Upper lobe of right lung (tissue), 1 donor: Measurements from ENCODE around the gene FITM2. TPM values are rescaled to one million over a fixed set of nuclear protein-coding genes. Genes with fewer than 3 reads are reported as not detected.
"Not testable (repeated sequence)": the region's sequence is repeated elsewhere in the genome, so short reads cannot be mapped to it uniquely, and the experiment has no call there.

Experiments used
- ATAC-seq: fragments of 200-7000 bp; cut with Tn5 transposase; one replicate; pipeline ENCODE4 v1.9.1; 2020; ENCODE audit warnings: mild to moderate bottlenecking, moderate library complexity
- DNase-seq: peaks from one replicate; pipeline ENCODE4 v3.0.0-alpha.2; 2020
- H3K27ac ChIP-seq: fragments of 200-600 bp; one replicate; pipeline ENCODE4 v1.8.0; 2022
- H3K27me3 ChIP-seq: fragments of 200-600 bp; one replicate; pipeline ENCODE4 v1.8.0; 2022; ENCODE audit warnings: mild to moderate bottlenecking
- H3K36me3 ChIP-seq: fragments of 200-600 bp; one replicate; pipeline ENCODE4 v1.8.0; 2022
- H3K4me1 ChIP-seq: fragments of 200-600 bp; one replicate; pipeline ENCODE4 v1.8.0; 2022
- H3K4me3 ChIP-seq: fragments of 200-600 bp; one replicate; pipeline ENCODE4 v1.8.0; 2022; ENCODE audit warnings: mild to moderate bottlenecking
- H3K9me3 ChIP-seq: fragments of 200-600 bp; one replicate; pipeline ENCODE4 v1.8.0; 2022
- intact Hi-C: fragments of 100-400 bp; cut with DNase I; formaldehyde crosslinking; loops from one replicate; pipeline ENCODE4 v1.11.0; 2022
- total RNA-seq: library from RNA; stranded (reverse); fragmentation: NEBNext Ultra II Directional; extraction: Animal tissue kit (Norgen Biotek cat#: 25700); gene quantifications from one replicate; pipeline ENCODE4 v1.2.1, GENCODE V29; 2021
- TF ChIP-seq, protein P1 (sequence below): fragments of 200-600 bp; IDR thresholded peaks from one replicate; pipeline ENCODE4 v1.8.0; 2022; ENCODE audit warnings: antibody characterized with exemption
- donor health status: DM: no; HTN: yes; CAD: no; lungs with severe emphysema.

Gene FITM2
- total RNA-seq, 1 donor from 2014 or later = 12.6 TPM

- DNase-seq = no peak
- Histone ChIP-seq H3K4me1 (peaks cover 5% of the 10 kb centered on the region), H3K4me3 (no peak overlapping the region), H3K27ac (no peak overlapping the region), H3K27me3 (peaks cover 39% of the 10 kb centered on the region), H3K9me3 (no peaks in the 10 kb centered on the region), H3K36me3 (no peaks in the 10 kb centered on the region)
- TF ChIP-seq, protein P1, sequence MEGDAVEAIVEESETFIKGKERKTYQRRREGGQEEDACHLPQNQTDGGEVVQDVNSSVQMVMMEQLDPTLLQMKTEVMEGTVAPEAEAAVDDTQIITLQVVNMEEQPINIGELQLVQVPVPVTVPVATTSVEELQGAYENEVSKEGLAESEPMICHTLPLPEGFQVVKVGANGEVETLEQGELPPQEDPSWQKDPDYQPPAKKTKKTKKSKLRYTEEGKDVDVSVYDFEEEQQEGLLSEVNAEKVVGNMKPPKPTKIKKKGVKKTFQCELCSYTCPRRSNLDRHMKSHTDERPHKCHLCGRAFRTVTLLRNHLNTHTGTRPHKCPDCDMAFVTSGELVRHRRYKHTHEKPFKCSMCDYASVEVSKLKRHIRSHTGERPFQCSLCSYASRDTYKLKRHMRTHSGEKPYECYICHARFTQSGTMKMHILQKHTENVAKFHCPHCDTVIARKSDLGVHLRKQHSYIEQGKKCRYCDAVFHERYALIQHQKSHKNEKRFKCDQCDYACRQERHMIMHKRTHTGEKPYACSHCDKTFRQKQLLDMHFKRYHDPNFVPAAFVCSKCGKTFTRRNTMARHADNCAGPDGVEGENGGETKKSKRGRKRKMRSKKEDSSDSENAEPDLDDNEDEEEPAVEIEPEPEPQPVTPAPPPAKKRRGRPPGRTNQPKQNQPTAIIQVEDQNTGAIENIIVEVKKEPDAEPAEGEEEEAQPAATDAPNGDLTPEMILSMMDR = no peak
- intact Hi-C loops = no loop called here
- ATAC-seq = no peak
Observed at GRCh38 chr20:44331201-44331600, 20.2 kb upstream of the FITM2 start.

DNA sequence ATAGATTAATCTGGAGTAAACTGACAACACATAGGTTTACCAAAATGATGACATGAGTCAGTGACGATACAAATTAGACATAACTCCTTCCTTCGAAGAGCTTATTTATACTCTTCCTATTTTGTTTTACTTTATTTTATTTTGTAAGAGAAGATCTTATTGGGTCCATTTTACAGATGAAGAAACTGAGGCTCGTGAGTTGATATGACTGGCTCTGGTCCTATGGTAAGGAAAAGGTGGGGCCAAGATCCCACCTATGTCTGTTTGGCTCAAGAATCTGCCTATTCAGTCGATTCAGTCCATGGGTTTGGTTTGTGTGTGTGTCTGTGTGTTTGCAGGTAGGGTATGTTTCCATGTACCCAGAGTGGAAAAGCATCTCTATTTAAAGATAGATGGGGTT lies 17.4 kb upstream of the FITM2 start:
- Histone ChIP-seq H3K4me3 (no peak overlapping the region), H3K36me3 (no peaks in the 10 kb centered on the region), H3K27ac (no peak overlapping the region), H3K27me3 (peaks cover 37% of the 10 kb centered on the region), H3K9me3 (no peaks in the 10 kb centered on the region), H3K4me1 (peaks cover 5% of the 10 kb centered on the region)
- ATAC-seq = no peak
- DNase-seq = no peak
- TF ChIP-seq, protein P1 = no peak
- intact Hi-C loops = no loop called here

GRCh38 chr20:44327748-44328147 lies 16.7 kb upstream of the FITM2 start:
- ATAC-seq, H3K4me1 ChIP-seq, intact Hi-C loops, H3K9me3 ChIP-seq, H3K4me3 ChIP-seq, H3K36me3 ChIP-seq, H3K27ac ChIP-seq: not testable (repeated sequence)
- peaks cover 37% of the 10 kb centered on the region for H3K27me3 ChIP-seq
- DNase-seq = peak; percentile 6

- TF ChIP-seq, protein P1 = no peak
- H3K9me3 ChIP-seq = no peaks in the 10 kb centered on the region
- peak; percentile 45 for ATAC-seq
- H3K36me3 ChIP-seq = no peaks in the 10 kb centered on the region
- intact Hi-C loops = no loop called here
- peaks cover 36% of the 10 kb centered on the region for H3K27me3 ChIP-seq
- H3K4me1 ChIP-seq = peaks cover 5% of the 10 kb centered on the region
- peak overlapping the region; percentile 25 for H3K4me3 ChIP-seq
- DNase-seq = peak; percentile 60
- no peak overlapping the region for H3K27ac ChIP-seq
Observed at GRCh38 chr20:44326391-44327159, 15.6 kb upstream of the FITM2 start.

- intact Hi-C loops = no loop called here
- H3K4me3 ChIP-seq = no peak overlapping the region
- H3K36me3 ChIP-seq = no peaks in the 10 kb centered on the region
- DNase-seq (no peak), ATAC-seq (peak; percentile 31)
- peaks cover 5% of the 10 kb centered on the region for H3K4me1 ChIP-seq
- no peak overlapping the region for H3K27ac ChIP-seq
- peaks cover 22% of the 10 kb centered on the region for H3K27me3 ChIP-seq
- TF ChIP-seq, protein P1 = no peak
- H3K9me3 ChIP-seq = no peaks in the 10 kb centered on the region
Observed at GRCh38 chr20:44324343-44324742, 13.3 kb upstream of the FITM2 start.

GRCh38 chr20:44319839-44320422 lies 8.9 kb upstream of the FITM2 start:
- TF ChIP-seq, protein P1 = no peak
- peaks cover 7% of the 10 kb centered on the region for H3K27me3 ChIP-seq
- intact Hi-C loops = no loop called here

More at GRCh38 chr20:44319839-44320422, 8.9 kb upstream of the FITM2 start:
- no peaks in the 10 kb centered on the region for H3K4me1 ChIP-seq
- no peak for ATAC-seq
- no peaks in the 10 kb centered on the region for H3K36me3 ChIP-seq
- no peak for DNase-seq
- no peak overlapping the region for H3K27ac ChIP-seq
- H3K4me3 ChIP-seq = no peak overlapping the region
- H3K9me3 ChIP-seq = no peaks in the 10 kb centered on the region
